ENCODE measurements around the gene TCEAL8. TPM values are rescaled to one million over a fixed set of nuclear protein-coding genes. Genes with fewer than 3 reads are reported as not detected.

TCEAL8 gene
- total RNA-seq, 6 experiments from 2014 or later: 11.2 to 21.0 (median 16.6) TPM

GRCh38 chrX:103276581-103277002 is 21.6 kb upstream of the TCEAL8 start, which contains the start of gene TCEAL5:
Gene TCEAL5, minus strand, starts transcription at chrX:103276750. Its CDS starts 2,187 bp downstream, at chrX:103274563.
- Histone ChIP-seq H3K27me3 (peaks cover 0 to 6% of the 10 kb centered on the region in 2 donors), H3K4me3 (no peak within 1 kb of the TSS), H3K9me3 (no peaks in the 10 kb centered on the region), H3K27ac (no peak within 1 kb of the TSS), H3K36me3 (no peaks in the 10 kb centered on the region), H3K4me1 (no peaks in the 10 kb centered on the region)
- intact Hi-C loops (cut with DNase I): no loop called here
- TF ChIP-seq CTCF (IDR thresholded peaks at IDR 0.05) (no peak), POLR2A (IDR thresholded peaks at IDR 0.05) (no peak)
- ATAC-seq (no peak), DNase-seq (no peak)
- WGBS (ENCODE audit: insufficient coverage, low coverage, low lambda C conversion rate, missing lambda C conversion rate): 11% methylated on average over 11 of the region's 17 CpGs

- TF ChIP-seq CTCF (IDR thresholded peaks at IDR 0.05) (no peak), POLR2A (IDR thresholded peaks at IDR 0.05) (no peak)
- ATAC-seq: no peak
- Histone ChIP-seq H3K4me3 (no peak overlapping the region), H3K36me3 (no peaks in the 10 kb centered on the region), H3K27ac (no peak overlapping the region), H3K9me3 (no peaks in the 10 kb centered on the region), H3K4me1 (no peaks in the 10 kb centered on the region), H3K27me3 (peaks cover 0 to 6% of the 10 kb centered on the region in 2 donors)
- no peak for DNase-seq
- intact Hi-C loops (cut with DNase I): no loop called here
- WGBS (ENCODE audit: insufficient coverage, low coverage, low lambda C conversion rate, missing lambda C conversion rate): 27% methylated on average over 17 of the region's 23 CpGs
Measured at GRCh38 chrX:103275947-103276567, 21.1 kb upstream of the TCEAL8 start.

- DNase-seq (no peak), ATAC-seq (no peak)
- H3K27ac ChIP-seq: no peak overlapping the region
- no peaks in the 10 kb centered on the region for H3K4me1 ChIP-seq
- WGBS (ENCODE audit: insufficient coverage, low coverage, low lambda C conversion rate, missing lambda C conversion rate): 86% methylated on average over 4 of the region's 4 CpGs
- no peak overlapping the region for H3K4me3 ChIP-seq
- H3K27me3 ChIP-seq: peaks cover 0 to 13% of the 10 kb centered on the region in 2 donors
- TF ChIP-seq POLR2A (IDR thresholded peaks at IDR 0.05) (no peak), CTCF (IDR thresholded peaks at IDR 0.05) (no peak)
- H3K36me3 ChIP-seq: no peaks in the 10 kb centered on the region
- H3K9me3 ChIP-seq: no peaks in the 10 kb centered on the region
- intact Hi-C loops (cut with DNase I): no loop called here
Measured at GRCh38 chrX:103274284-103274683, 19.3 kb upstream of the TCEAL8 start.

- no peak overlapping the region for H3K27ac ChIP-seq
- H3K36me3 ChIP-seq: no peaks in the 10 kb centered on the region
- ATAC-seq: peak in 3 of 4 donors; percentile 16 to 33 (median 23)
- intact Hi-C loops (cut with DNase I): no loop called here
- no peak overlapping the region for H3K4me3 ChIP-seq
- TF ChIP-seq CTCF (IDR thresholded peaks at IDR 0.05) (no peak), POLR2A (IDR thresholded peaks at IDR 0.05) (no peak)
- no peaks in the 10 kb centered on the region for H3K9me3 ChIP-seq
- no peaks in the 10 kb centered on the region for H3K4me1 ChIP-seq
- H3K27me3 ChIP-seq: no peaks in the 10 kb centered on the region
- DNase-seq: no peak
Measured at GRCh38 chrX:103258275-103258674, 3.3 kb upstream of the TCEAL8 start.

GRCh38 chrX:103256651-103257050 is 1.7 kb upstream of the TCEAL8 start:
- ATAC-seq: no peak

More at GRCh38 chrX:103256651-103257050, 1.7 kb upstream of the TCEAL8 start:
- DNase-seq: no peak
- Histone ChIP-seq H3K27me3 (no peaks in the 10 kb centered on the region), H3K4me3 (no peak overlapping the region), H3K27ac (no peak overlapping the region), H3K9me3 (no peaks in the 10 kb centered on the region), H3K4me1 (no peaks in the 10 kb centered on the region), H3K36me3 (no peaks in the 10 kb centered on the region)
- TF ChIP-seq POLR2A (IDR thresholded peaks at IDR 0.05): no peak
- TF ChIP-seq CTCF (IDR thresholded peaks at IDR 0.05): no peak
- intact Hi-C loops (cut with DNase I): no loop called here
